IPS-18c (cell line): ENCODE data around the gene CDH23.

Experiments used
- H3K4me3 ChIP-seq: 2 replicates; pipeline ENCODE4 v1.7.0; 2013; ENCODE audit warnings: low read depth, mild to moderate bottlenecking, low read length, moderate library complexity; ENCODE audit not compliant: insufficient read depth
- H3K9me3 ChIP-seq: one replicate; pipeline ENCODE4 v1.6.1; 2013; ENCODE audit warnings: mild to moderate bottlenecking, low read length, moderate library complexity; ENCODE audit not compliant: control insufficient read depth, insufficient read depth

Gene CDH23

DNA sequence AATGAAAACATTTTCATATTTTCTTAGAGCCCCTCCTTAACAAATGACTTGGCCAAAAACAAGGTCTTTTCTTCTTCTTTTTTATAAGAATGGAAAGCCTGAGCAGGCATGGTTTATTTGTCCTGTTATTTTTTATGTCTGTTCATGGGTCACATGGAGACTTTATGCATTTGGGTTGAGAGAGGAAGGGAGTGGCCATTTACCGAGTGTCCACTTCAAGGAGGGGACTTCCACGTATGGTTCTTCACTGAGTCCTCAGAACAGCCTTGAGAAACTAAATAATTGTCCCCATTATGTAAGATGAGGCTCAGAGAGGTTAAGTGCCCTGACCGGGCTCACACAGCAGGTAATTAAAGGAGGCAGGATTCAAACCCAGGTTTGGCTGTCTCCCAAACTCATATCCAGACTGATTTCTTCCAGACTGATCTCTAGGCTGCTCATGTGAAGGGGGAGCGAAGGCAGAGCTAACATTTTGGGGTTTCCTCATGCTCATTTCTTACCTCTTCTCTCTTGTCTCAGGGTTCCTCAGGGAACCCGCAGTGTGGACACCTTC is 82.2 kb downstream of the CDH23 start:
- Histone ChIP-seq H3K9me3 (no peaks in the 10 kb centered on the region), H3K4me3 (no peak overlapping the region)

DNA sequence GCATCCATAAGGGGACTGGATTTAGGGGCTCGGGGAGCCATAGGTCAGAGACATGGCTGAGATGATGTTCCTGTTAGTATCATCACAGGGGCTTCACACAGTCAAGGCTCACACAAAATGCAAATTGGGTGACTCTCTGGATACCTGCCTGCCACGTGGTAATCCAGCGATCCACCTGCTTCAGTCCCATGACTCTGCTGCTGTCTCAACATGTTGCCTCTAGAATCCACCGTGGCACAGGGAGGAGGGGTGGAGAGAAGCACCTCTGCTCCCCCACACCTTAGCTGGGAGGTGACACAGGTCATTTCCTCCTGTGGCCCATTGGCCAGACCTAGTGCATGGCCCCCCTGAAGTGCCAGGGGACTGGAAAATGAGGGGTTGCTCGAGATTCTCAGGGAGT is 83.1 kb downstream of the CDH23 start:
- Histone ChIP-seq H3K9me3 (no peaks in the 10 kb centered on the region), H3K4me3 (no peak overlapping the region)

DNA sequence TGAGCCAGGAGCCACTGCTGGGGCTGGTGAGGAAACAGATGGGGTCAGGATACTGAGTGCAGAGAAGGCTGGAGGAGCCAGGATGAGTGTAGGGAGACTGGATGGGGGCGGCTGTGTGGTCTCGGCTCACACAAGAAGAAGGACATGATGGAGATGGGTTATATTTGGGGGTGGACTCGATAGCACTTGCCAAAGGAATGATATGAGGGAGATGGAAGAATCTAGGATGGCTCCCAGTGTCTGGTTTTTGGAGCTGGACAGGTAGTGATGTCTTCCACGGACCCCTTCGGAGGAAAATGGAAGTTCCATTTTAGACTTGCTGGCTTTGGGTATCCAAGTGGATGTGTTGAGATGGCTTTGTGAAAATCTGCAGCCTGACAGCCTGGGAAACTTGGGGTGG is 83.9 kb downstream of the CDH23 start:
- H3K4me3 ChIP-seq = no peak overlapping the region
- no peaks in the 10 kb centered on the region for H3K9me3 ChIP-seq

DNA sequence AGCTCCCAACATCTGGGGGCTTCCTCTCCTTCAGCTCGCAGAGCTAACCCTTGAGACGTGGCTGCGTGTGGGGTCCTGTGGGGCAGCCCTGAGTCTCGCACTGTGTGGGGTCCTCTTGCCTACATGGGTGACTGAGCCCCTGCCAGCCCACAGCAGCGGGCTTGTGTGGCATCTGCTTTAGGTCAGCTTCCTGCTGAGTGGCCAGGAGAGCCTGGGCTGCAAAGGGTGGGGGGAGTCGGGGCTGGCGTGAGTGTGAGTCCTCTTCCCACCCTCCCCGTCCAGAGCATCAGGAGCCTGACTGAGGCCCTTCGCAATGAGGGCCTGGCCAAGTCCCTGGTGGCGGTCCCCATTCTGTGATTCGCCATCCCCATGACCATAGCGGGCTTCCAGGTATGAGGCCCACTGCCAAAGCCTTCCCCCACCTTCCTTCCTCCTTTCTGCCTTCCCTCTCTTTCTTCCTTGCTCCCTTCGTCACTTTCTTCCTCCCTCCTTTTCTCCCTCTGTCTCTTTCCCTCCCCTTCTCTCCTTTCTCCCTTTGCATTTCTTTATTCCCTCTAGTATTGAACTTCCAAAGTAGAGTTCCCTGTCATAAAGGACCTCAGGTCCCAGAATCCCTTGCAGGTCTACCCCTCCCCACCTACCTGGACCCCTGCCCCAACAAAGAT is 85.2 kb downstream of the CDH23 start:
- no peak overlapping the region for H3K4me3 ChIP-seq
- no peaks in the 10 kb centered on the region for H3K9me3 ChIP-seq

DNA sequence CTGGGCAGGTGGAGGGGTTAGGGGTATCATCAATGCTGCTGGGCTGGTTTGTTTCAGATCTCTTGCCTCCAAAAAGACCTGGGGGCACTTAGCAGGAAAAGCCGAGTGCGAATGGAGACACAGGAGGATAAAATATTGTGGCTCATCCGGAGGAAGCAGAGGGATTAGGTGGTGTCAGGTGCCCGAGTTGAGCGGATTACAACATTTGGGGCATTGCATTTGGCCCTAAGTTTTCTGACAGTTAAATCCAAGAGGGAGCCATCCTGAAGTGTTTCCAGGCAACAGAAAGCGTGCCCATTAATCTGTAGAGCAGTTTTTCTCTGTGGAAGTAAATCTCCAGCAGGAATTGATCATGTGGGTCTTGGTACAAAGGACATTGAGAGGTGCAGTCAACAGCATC is 85.9 kb downstream of the CDH23 start:
- H3K9me3 ChIP-seq = no peaks in the 10 kb centered on the region
- H3K4me3 ChIP-seq = no peak overlapping the region

DNA sequence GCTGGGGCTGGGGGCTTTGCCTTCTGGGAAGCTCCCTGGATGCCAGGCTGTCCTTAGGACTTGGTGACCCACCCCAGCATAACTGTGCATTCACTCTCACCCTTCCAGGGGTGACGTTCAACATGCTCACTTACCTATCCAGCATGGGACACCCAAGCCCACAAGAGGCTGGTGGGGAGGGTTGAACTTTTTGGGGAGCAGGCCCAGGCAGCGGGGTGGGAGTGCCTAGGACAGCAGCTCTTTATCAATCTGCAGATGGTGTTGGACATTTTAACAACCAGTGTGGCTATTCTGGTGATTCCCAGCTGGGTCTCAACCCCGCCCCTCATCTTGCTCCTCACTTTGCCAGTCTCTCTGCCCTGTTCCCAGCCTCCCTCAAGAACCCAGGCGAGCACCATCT is 86.4 kb downstream of the CDH23 start:
- H3K9me3 ChIP-seq = no peaks in the 10 kb centered on the region
- H3K4me3 ChIP-seq = no peak overlapping the region

DNA sequence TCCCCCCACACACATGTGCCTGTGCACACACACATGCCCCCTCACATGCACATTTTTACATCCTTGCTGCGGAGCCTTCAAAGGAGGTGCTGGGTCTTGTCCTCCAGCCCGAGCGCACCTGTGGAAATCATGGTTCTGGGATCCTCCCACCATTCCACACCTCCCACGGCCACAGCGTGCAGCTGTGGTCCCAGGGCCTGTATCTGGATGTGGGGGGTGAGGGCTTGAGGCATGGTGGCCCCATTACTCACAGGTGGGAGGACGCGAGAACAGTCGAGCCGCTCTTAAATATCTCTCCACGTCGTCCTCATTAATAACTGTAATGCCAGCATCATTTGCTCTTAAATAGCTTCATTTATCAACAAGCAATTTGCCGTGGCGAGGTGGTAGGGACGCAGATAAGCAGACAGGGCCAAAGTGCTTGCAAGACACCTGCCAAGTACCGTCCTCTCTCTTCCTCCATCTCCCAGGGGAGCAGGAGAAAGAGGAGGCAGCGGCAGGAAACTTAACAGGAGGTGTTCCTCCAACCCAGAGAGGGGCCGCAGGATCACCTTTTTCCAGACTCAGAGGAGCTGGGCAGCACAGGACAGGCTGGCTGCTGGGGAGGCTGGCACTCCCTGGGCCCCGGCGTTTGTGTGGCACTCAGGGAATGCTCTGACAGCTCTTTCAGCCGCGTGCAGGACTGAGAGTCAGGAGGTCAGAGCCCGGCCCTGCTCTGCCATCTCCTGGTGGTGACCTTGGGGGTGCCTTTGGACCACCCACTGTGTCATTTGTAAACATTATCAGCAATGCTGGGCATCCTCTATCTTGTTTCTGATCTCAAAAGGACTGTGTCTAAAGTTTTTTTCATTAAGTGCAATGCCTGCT is 87.4 kb downstream of the CDH23 start:
- Histone ChIP-seq H3K9me3 (no peaks in the 10 kb centered on the region), H3K4me3 (no peak overlapping the region)

DNA sequence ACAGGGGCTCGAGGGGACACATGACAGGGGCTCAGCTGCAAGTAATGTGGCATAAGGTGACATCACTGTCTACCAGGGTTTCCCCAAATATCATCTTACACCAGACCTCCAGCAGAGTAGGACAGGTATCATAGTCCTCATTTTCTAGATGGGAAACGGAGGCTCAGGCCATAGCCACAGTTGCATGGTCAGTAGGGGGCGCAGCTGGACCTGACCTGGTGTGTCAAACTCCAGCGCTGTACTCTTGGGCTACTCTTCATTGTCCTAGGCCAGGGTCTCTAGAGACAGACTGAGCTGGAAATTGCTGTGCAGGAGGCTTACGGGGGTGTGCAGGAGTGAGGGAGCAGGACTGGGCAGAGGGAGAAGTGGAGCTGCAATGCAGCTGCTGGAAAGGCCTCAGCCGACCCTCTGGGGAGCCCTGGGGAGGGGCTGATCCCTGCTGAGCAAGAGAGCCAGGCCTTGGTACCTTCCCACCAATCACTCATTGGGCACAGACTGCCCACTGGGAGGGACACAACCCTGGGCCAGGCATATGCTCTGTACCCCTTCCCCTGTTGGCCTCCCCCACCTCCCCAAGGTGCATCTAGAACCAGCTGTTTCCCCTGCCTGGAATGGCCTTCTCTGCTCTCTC is 89.9 kb downstream of the CDH23 start:
- H3K4me3 ChIP-seq = no peak overlapping the region

DNA sequence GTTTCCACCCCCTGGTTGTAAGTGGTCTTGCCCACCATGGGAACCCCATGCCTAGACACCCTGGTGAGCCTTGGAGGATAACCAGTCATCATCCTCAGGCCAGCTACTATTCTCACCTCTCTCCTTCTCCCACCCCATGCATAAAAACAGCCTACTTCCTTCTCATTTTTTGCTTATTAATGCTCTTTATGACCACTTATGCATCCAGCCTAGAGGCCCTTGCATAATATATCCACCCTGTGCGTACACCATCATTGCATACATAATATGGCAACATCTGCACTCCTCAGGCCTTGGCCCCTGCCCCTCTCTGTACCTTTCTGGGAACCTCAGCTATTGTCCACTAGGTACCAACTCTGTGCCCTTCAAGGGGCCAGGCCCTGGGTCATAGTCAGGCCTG is 91.0 kb downstream of the CDH23 start:
- Histone ChIP-seq H3K4me3 (no peak overlapping the region), H3K9me3 (no peaks in the 10 kb centered on the region)

More for the DNA sequence above, 89.9 kb downstream of the CDH23 start:
- H3K9me3 ChIP-seq = no peaks in the 10 kb centered on the region

DNA sequence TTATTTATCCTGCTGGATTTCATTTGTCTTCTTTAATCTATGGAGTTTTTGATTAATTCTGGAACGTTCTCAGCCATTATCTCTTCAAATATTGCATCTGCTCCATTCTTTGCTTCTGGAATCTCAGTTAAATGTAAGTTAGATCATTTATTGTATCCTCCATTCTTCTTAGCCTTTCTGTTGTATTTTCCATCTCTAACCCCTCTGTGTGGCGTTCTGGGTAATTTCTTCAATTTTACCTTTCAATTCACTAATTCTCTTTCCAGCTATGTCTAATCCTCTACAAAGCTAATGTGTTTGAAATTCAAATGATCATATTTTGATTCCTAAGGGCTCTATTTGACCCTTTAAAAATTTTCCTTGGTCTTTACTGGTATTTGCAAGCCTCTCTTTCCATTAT is 92.4 kb downstream of the CDH23 start:
- Histone ChIP-seq H3K4me3 (no peak overlapping the region), H3K9me3 (no peaks in the 10 kb centered on the region)

DNA sequence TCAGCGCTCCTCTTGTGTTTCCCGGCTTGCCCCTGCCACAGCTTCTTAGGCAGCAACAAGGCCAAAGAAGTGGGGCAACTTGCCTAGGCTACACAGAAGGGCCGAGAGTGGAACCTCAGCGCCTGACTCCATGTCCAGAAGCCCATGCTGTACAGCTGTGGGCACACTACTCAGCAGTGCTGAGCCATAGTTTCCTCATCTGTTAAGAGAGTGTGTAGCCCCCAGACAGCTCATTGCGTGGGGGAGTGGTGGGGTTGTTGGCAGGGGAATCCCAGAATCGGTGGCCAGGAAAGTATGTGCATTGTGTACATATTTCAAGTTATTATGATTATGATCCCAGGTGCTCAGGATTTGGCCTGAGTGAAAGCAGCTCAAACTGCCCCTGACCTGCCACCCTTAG is 96.2 kb downstream of the CDH23 start:
- Histone ChIP-seq H3K9me3 (no peaks in the 10 kb centered on the region), H3K4me3 (no peak overlapping the region)

DNA sequence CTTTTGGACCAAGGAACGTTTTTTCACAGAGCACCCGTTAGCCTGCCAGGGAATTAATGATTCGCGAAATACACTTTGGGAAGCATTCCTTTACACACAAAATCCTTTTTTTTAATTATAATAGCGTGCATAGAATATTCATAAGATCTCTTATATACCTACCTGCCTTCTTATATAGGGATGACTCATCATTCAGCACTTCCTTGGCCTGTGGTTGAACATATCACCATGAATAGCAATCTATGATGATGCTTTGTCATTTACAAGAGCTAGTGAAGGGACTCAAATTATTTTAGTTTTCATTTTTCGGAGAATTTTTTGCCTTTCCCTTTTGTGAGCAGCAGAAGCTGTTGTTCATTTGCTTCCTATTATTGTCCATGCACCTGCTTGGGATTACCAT is 97.0 kb downstream of the CDH23 start:
- no peak overlapping the region for H3K4me3 ChIP-seq
- H3K9me3 ChIP-seq = no peaks in the 10 kb centered on the region

DNA sequence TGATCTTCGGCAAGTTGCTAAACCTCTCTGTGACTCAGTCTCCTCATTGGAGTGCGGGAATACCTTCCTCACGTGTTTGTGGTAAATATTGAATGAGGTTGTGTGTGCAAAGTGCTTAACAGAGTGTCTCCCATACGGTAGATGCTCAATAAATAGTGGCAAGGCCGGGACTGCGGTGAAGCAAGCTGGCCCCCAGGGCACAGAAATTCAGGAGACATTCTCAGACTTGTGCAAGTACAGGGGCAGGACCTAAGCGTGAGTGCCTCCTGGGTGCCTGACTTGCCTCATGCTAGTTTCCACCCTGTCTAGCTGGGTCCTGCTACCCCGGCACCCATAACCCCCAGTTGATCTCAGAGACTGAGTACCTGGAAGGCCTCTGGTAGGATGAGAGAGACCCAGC is 97.8 kb downstream of the CDH23 start:
- H3K9me3 ChIP-seq = no peaks in the 10 kb centered on the region
- no peak overlapping the region for H3K4me3 ChIP-seq

DNA sequence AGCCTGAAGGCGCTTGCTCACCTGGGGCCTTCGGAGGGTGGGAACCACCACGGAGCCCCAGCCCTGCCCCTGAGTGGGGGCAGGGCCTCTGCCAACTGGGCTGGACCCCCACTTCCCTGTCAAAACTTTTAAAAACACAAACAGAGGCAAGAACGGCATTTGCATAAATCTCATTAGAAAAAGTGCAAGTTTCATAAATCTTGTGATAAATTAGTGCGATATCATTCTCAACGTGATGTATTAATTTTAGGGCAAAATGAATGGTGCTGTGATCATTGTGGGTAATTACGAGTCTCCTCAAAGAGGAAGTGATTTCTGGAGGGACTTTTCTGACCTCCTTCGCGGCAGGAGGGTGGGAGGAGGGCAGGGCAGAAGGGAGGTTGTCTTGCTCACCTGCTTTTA is 98.3 kb downstream of the CDH23 start:
- Histone ChIP-seq H3K9me3 (no peaks in the 10 kb centered on the region), H3K4me3 (no peak overlapping the region)

DNA sequence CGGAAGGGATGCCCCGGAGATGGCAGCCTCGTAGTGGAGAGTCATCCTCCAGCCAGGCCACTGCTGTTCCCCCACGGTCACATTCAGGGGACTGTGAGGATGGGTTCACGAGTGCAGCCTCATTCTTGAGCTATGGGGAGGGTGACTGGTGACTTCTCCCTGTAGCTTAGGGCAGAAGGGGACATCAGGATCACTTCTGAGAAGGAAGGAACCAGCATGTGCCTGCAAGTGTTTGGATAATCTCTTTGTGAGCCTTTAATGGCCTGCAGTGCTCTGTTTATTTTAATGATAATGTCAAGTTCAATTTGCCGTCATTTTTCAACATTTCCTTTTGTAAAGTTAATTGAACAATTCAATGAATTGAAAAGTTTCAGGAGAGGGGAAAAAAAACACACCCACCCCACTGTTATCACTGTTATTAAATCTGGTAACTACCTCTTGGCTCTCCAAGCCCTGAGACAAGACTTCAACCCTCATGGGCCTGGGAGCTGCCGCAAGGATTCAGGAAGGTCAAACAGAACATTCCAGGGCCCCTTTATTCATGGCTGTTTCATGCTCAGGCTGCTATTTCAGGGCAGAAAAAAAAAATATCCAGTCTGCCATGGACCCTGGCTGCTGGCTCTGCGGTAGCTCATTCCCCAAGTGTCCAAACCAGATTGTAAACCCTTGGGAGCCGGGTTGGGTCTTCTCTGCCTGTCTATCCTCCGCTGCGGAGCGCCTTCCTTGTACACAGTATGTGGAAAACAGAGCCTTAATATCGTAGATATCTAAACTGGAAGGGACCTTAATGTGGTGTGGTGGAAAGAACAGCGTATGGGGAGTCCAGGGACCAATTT is 100.4 kb downstream of the CDH23 start:
- H3K4me3 ChIP-seq = no peak overlapping the region; the same call in 1 of the 2 replicates
- no peaks in the 10 kb centered on the region for H3K9me3 ChIP-seq

DNA sequence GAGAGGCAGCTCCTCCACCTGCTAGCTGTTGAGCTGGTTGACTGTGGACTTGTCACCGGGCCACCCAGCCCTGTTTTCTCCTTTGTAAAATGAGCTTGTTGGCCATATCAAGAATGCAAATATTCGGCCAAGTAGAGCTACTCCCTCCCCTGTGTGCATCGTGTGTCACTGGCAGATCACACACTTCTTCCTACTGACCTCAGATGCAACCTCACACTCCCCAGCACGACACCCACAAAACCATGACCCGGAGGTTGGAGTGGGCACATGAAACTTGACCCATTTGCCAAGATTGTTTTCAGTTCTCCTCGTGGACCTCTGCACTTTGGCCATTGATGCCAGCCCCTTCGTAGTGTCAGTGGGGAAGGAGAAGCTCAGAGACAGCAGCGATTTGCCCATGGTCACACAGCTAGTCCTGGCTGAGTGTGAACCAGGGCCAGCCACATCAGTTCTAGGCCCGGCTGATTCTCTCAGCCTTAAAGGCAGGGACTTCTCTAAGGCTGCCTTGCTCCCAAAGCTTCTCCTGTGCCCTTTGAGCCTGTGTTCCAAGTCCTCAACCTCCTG is 101.1 kb downstream of the CDH23 start:
- Histone ChIP-seq H3K4me3 (no peak overlapping the region), H3K9me3 (no peaks in the 10 kb centered on the region)

DNA sequence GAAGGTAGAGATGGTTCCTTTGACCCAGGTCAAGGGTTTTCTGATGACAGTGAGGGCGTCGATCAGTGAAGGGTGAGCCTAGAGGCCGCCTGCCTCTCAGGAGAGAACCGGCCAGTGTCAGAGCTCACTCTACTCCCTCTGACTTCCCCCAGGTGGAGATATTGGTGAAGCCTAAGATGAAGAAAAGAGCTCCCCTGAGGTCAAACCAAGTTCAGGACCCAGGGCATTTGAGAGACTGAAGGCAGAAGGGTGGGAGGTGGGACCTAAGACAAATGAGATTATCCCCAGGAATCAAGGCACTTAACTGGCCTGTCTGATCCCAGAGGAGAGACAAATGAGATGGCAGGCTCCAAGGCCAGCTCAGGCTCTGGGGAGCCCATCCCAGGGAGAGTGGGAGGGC is 104.7 kb downstream of the CDH23 start:
- H3K4me3 ChIP-seq = no peak overlapping the region
- no peaks in the 10 kb centered on the region for H3K9me3 ChIP-seq
